K562 (cell line): ENCODE results near the gene GABRB3. TPM values are rescaled to one million over a fixed set of nuclear protein-coding genes. Genes with fewer than 3 reads are reported as not detected.

Experiments
- ATAC-seq: fragments of 200-7000 bp; cut with Tn5 transposase; 3 replicates; pipeline ENCODE4 v1.9.1; 2020; ENCODE audit warnings: moderate library complexity
- BruUV-seq: library from RNA; stranded (reverse); fragments of 400-500 nt; replicated peaks from 2 replicates; lab custom pipeline; 2021; lab: Mats Ljungman, UMichigan
- CTCF ChIA-PET: fragments of 300-600 bp; formaldehyde crosslinking; extraction: SDS; loops from one replicate; lab custom pipeline; 2021; ENCODE audit warnings: low intra/inter-chr PET ratio; lab: Yijun Ruan, JAX
- POLR2A ChIA-PET: fragments of 300-600, 350-650 bp; sonication (Branson Sonifier 250); formaldehyde crosslinking; extraction: SDS; loops from one replicate; lab custom pipeline; 2021; ENCODE audit warnings: antibody characterized with exemption, inconsistent platforms; lab: Yijun Ruan, JAX
- DNase-seq, 4 experiments: peaks; one replicate each; pipeline versions ENCODE4 v3.0.0 to v3.0.0-alpha.2; 2011 to 2018; ENCODE audit warnings: low spot score in 3 of 4, mixed read lengths in 3 of 4; ENCODE audit errors: extremely low read depth in 1 of 4
- FAIRE-seq: peaks from 2 replicates; lab custom pipeline; 2011; peaks lifted over from hg19 to GRCh38; lab: Jason Lieb, UNC
- H2AFZ ChIP-seq: 2 replicates; pipeline ENCODE4 v1.6.0; 2011; ENCODE audit warnings: low read depth, low read length, control low read depth, inconsistent platforms
- H3K27ac ChIP-seq: fragments of 200-600 bp; 3 replicates; pipeline ENCODE4 v1.8.0; 2011; ENCODE audit warnings: low read depth, mild to moderate bottlenecking, control low read depth, inconsistent platforms, low read length, moderate library complexity, mixed read lengths; ENCODE audit errors: extremely low read depth
- H3K27me3 ChIP-seq, 2 experiments: fragments of 300-600 bp in 1 of 2; 2 replicates in 1 of 2; 3 replicates in 1 of 2; pipeline versions ENCODE4 v1.6.0 to v1.8.0; 2011; ENCODE audit warnings: inconsistent platforms in 2 of 2, low read length in 2 of 2, mild to moderate bottlenecking in 1 of 2, mixed read lengths in 1 of 2, moderate library complexity in 1 of 2; ENCODE audit not compliant: control insufficient read depth in 2 of 2, insufficient read depth in 2 of 2
- H3K36me3 ChIP-seq: fragments of 300-600 bp; 3 replicates; pipeline ENCODE4 v1.8.0; 2011; ENCODE audit warnings: mild to moderate bottlenecking, low read length, inconsistent platforms; ENCODE audit not compliant: control insufficient read depth, insufficient read depth
- H3K4me1 ChIP-seq, 2 experiments: fragments of 200-600 bp in 1 of 2; replicated peaks in 1 of 2; 2 replicates in 1 of 2; 3 replicates in 1 of 2; pipeline versions ENCODE4 v1.5.1 to v1.8.0; 2011; ENCODE audit warnings: inconsistent platforms in 2 of 2, low read length in 2 of 2, mild to moderate bottlenecking in 1 of 2, mixed read lengths in 1 of 2, moderate library complexity in 1 of 2; ENCODE audit not compliant: control insufficient read depth in 2 of 2, insufficient read depth in 2 of 2
- H3K4me2 ChIP-seq: 2 replicates; pipeline ENCODE4 v1.6.1; 2011; ENCODE audit warnings: low read length, control low read depth, inconsistent platforms, mixed read lengths; ENCODE audit not compliant: insufficient read depth
- H3K4me3 ChIP-seq: fragments of 200-600 bp; sonication (generic), shearing (Covaris generic); 2 replicates; pipeline ENCODE4 v1.5.1; 2016; ENCODE audit warnings: control low read depth, inconsistent platforms
- H3K79me2 ChIP-seq: fragments of 200-600 bp; 3 replicates; pipeline ENCODE4 v1.8.0; 2011; ENCODE audit warnings: low read length, inconsistent platforms; ENCODE audit not compliant: control insufficient read depth, insufficient read depth
- H3K9ac ChIP-seq, 2 experiments: 2 replicates each; pipeline versions ENCODE4 v1.6.0 to v1.6.1; 2011; ENCODE audit warnings: low read depth in 2 of 2, low read length in 2 of 2, control low read depth in 1 of 2, inconsistent platforms in 1 of 2, mild to moderate bottlenecking in 1 of 2, mixed read lengths in 1 of 2; ENCODE audit not compliant: insufficient read depth in 1 of 2
- H3K9me1 ChIP-seq: one replicate; pipeline ENCODE4 v1.6.0; 2011; ENCODE audit warnings: inconsistent platforms, mild to moderate bottlenecking, low read length, moderate library complexity; ENCODE audit not compliant: control insufficient read depth, insufficient read depth
- H3K9me3 ChIP-seq: replicated peaks from 2 replicates; pipeline ENCODE4 v1.5.1; 2011; ENCODE audit warnings: low read depth, low read length, inconsistent platforms; ENCODE audit not compliant: control insufficient read depth, insufficient read depth
- H4K20me1 ChIP-seq: replicated peaks from 2 replicates; pipeline ENCODE4 v1.6.1; 2011; ENCODE audit warnings: low read length, inconsistent platforms, mixed read lengths; ENCODE audit not compliant: control insufficient read depth, insufficient read depth
- EHMT2 ChIP-seq: fragments of 450-650 bp; IDR thresholded peaks from 2 replicates; pipeline ENCODE4 v1.6.1; 2018; ENCODE audit warnings: antibody characterized with exemption
- GTF2E2 ChIP-seq: fragments of 200-800 bp; sonication (Bioruptor generic); IDR thresholded peaks from 2 replicates; pipeline ENCODE4 v1.6.1; 2016; ENCODE audit warnings: missing genetic modification characterization, missing compliant biosample characterization
- ILF3 ChIP-seq: fragments of 450-650 bp; IDR thresholded peaks from 2 replicates; pipeline ENCODE4 v1.6.1; 2018; ENCODE audit warnings: antibody characterized with exemption, mild to moderate bottlenecking, moderate library complexity, borderline replicate concordance
- MITF ChIP-seq: IDR thresholded peaks from 2 replicates; pipeline ENCODE4 v1.6.1; 2014; ENCODE audit warnings: antibody characterized with exemption
- NRF1 ChIP-seq, 2 experiments: fragments of 450-650 bp; IDR thresholded peaks in 1 of 2; conservative IDR thresholded peaks in 1 of 2; 2 replicates each; pipeline ENCODE4 v1.6.1; 2014; ENCODE audit warnings: mild to moderate bottlenecking in 2 of 2
- PURB ChIP-seq: sonication (generic); formaldehyde crosslinking; IDR thresholded peaks from 2 replicates; pipeline ENCODE4 v1.9.0; 2021; ENCODE audit warnings: low read depth, mild to moderate bottlenecking, missing genetic modification reagents
- RAD51 ChIP-seq: fragments of 450-650 bp; IDR thresholded peaks from 2 replicates; pipeline ENCODE4 v1.7.1; 2016; ENCODE audit warnings: low read depth, mild to moderate bottlenecking, borderline replicate concordance
- RBM14 ChIP-seq: fragments of 200-400 bp; formaldehyde crosslinking; IDR thresholded peaks from 2 replicates; pipeline ENCODE4 v1.6.1; 2018; ENCODE audit warnings: low read depth, mild to moderate bottlenecking, low read length, moderate library complexity, borderline replicate concordance; ENCODE audit not compliant: insufficient read depth
- SLC30A9 ChIP-seq: fragments of 250-450 bp; sonication (Bioruptor Pico); IDR thresholded peaks from 2 replicates; pipeline ENCODE4 v1.8.0; 2022; ENCODE audit warnings: mild to moderate bottlenecking, moderate library complexity
- SRSF7 ChIP-seq: fragments of 200-400 bp; formaldehyde crosslinking; optimal IDR thresholded peaks from 2 replicates; pipeline ENCODE3; 2017; ENCODE audit warnings: mild to moderate bottlenecking, low read depth, low read length
- ZFP36 ChIP-seq: fragments of 150-350 bp; IDR thresholded peaks from 2 replicates; pipeline ENCODE4 v1.6.1; 2018; ENCODE audit warnings: low read length, low read depth; ENCODE audit not compliant: partially characterized antibody
- ZNF282 ChIP-seq: sonication (generic); formaldehyde crosslinking; IDR thresholded peaks from 2 replicates; pipeline ENCODE4 v1.8.1; 2023; ENCODE audit warnings: missing genetic modification reagents
- WGBS: fragments of 100-300 bp; shearing (Covaris generic); methylation state at CpG from one replicate; pipeline ENCODE4 v1.1.6; 2016; ENCODE audit warnings: low coverage, mixed read lengths; ENCODE audit not compliant: insufficient coverage; ENCODE audit errors: missing lambda C conversion rate; 5-methylcytosine and 5-hydroxymethylcytosine counted together
- in situ Hi-C: fragments of 300-500 bp; cut with MboI; formaldehyde crosslinking; loops from 4 replicates; pipeline ENCODE4 v1.15.0; 2018; ENCODE audit warnings: inconsistent platforms, mixed read lengths
- intact Hi-C: fragments of 100-400 bp; cut with micrococcal nuclease; formaldehyde crosslinking; loops from 2 replicates; pipeline ENCODE4 v1.14.2; 2022
- polyA plus RNA-seq, 8 experiments: library from polyadenylated mRNA; depleted of rRNA in 4 of 8; stranded (reverse) in 5 of 8; unstranded in 3 of 8; fragments of >200 nt; fragmentation: Nextera tagmentation in 2 of 8; fragmentation: Illumina TruSeq in 1 of 8; extraction: Ambion mirVana in 2 of 8; extraction: Trizol in 1 of 8; gene quantifications; 2 replicates each; pipeline versions ENCODE4 v1.2.1 to v1.2.3, GENCODE V29; 2011 to 2014; ENCODE audit warnings: inconsistent platforms in 1 of 8, missing spikeins in 1 of 8
- total RNA-seq, 7 experiments: library from RNA; depleted of rRNA in 6 of 7; stranded (reverse); fragments of >200 nt in 6 of 7; fragmentation: Illumina TruSeq in 2 of 7; extraction: Trizol in 2 of 7; gene quantifications; 2 replicates each; pipeline versions ENCODE4 v1.2.1 to v1.2.3, GENCODE V29; 2011 to 2021; ENCODE audit warnings: low replicate concordance in 1 of 7

Gene GABRB3
- total and polyA plus RNA-seq, 9 of the 15 experiments (the other 6 are each of a cell fraction or from before 2014, with no cell fraction given), result 0.09 to 1.4 (median 0.49) TPM

- H3K4me1 ChIP-seq, result no peaks in the 10 kb centered on the region; a peak in 1 of 5 replicates
- TF ChIP-seq PURB (no peak), ZFP36 (no peak), ZNF282 (CRISPR knock-in tag) (no peak), EHMT2 (no peak), ILF3 (no peak), NRF1 (conservative IDR thresholded peaks at IDR 0.05 in 1 of 2, IDR thresholded peaks at IDR 0.05 in 1 of 2) (no peak), GTF2E2 (tag) (no peak), RAD51 (no peak), RBM14 (no peak), MITF (no peak), SLC30A9 (CRISPR knock-in tag) (no peak), SRSF7 (no peak)
- no peaks in the 10 kb centered on the region for H3K9me3 ChIP-seq
- no peak overlapping the region for H3K27ac ChIP-seq
- no peaks in the 10 kb centered on the region for H3K79me2 ChIP-seq
- H3K9ac ChIP-seq, result no peak overlapping the region
- H4K20me1 ChIP-seq, result no peaks in the 10 kb centered on the region
- H3K4me2 ChIP-seq, result no peak overlapping the region
- POLR2A ChIA-PET, result no interaction called here
- H3K27me3 ChIP-seq, result no peaks in the 10 kb centered on the region
- no TSS peak for BruUV-seq
- no peak overlapping the region for H2AFZ ChIP-seq
- no peaks in the 10 kb centered on the region for H3K36me3 ChIP-seq
- DNase-seq (no peak), FAIRE-seq (no peak), ATAC-seq (no peak)
- WGBS, result 12% methylated on average over 14 of the region's 102 CpGs
- no peak overlapping the region for H3K4me3 ChIP-seq
- intact Hi-C loops, result no loop called here
- in situ Hi-C loops, result no loop called here
- CTCF ChIA-PET, result no interaction called here
- H3K9me1 ChIP-seq, result no peaks in the 10 kb centered on the region
Measured at GRCh38 chr15:26773067-26773877, 406 bp upstream of the GABRB3 start.
